GM12878 (cell line): ENCODE measurements around the gene TUT1. TPM values are rescaled to one million over a fixed set of nuclear protein-coding genes. Genes with fewer than 3 reads are reported as not detected.

Experiments
- ATAC-seq: fragments of 200-7000 bp; cut with Tn5 transposase; 3 replicates; pipeline ENCODE4 v1.9.1; 2020; ENCODE audit warnings: mild to moderate bottlenecking, moderate library complexity
- BruUV-seq: library from RNA; stranded (reverse); fragments of 400-500 nt; replicated peaks from 2 replicates; lab custom pipeline; 2021; lab: Mats Ljungman, UMichigan
- CTCF ChIA-PET: fragments of 300-600 bp; sonication (Branson Sonifier 250); formaldehyde crosslinking; extraction: SDS; loops from one replicate; lab custom pipeline; 2021; ENCODE audit warnings: inconsistent platforms; lab: Yijun Ruan, JAX
- POLR2A ChIA-PET: fragments of 350-600 bp; formaldehyde crosslinking; extraction: SDS; loops from one replicate; lab custom pipeline; 2021; ENCODE audit warnings: inconsistent platforms; lab: Charles Lee
- RAD21 ChIA-PET: fragments of 300-600 bp; sonication (Branson Sonifier 250); formaldehyde crosslinking; loops from one replicate; lab custom pipeline; 2023; ENCODE audit warnings: antibody characterized with exemption; ENCODE audit not compliant: unreplicated experiment; lab: Charles Lee
- SMC1A ChIA-PET: fragments of 300-600 bp; sonication (Branson Sonifier 250); formaldehyde crosslinking; loops from one replicate; lab custom pipeline; 2023; ENCODE audit not compliant: unreplicated experiment, uncharacterized antibody; lab: Charles Lee
- DNase-seq: peaks from one replicate; pipeline ENCODE4 v3.0.0-alpha.2; 2011; ENCODE audit warnings: low read depth, low spot score
- FAIRE-seq: peaks from 3 replicates; lab custom pipeline; 2011; peaks lifted over from hg19 to GRCh38; lab: Jason Lieb, UNC
- H2AFZ ChIP-seq: 2 replicates; pipeline ENCODE4 v1.6.0; 2011; ENCODE audit warnings: low read depth, low read length, control low read depth; ENCODE audit not compliant: control insufficient read depth
- H3K27ac ChIP-seq: 2 replicates; pipeline ENCODE4 v1.5.1; 2011; ENCODE audit warnings: control low read depth; ENCODE audit not compliant: control insufficient read depth, insufficient read depth
- H3K27me3 ChIP-seq, 2 experiments: replicated peaks in 1 of 2; 2 replicates each; pipeline versions ENCODE4 v1.6.0 to v1.6.1; 2011; ENCODE audit warnings: low read length in 1 of 2; ENCODE audit not compliant: control insufficient read depth in 2 of 2, insufficient read depth in 2 of 2
- H3K36me3 ChIP-seq, 2 experiments: 2 replicates each; pipeline ENCODE4 v1.5.1; 2011; ENCODE audit warnings: low read length in 1 of 2; ENCODE audit not compliant: control insufficient read depth in 2 of 2, insufficient read depth in 2 of 2
- H3K4me1 ChIP-seq: 2 replicates; pipeline ENCODE4 v1.6.1; 2011; ENCODE audit warnings: mild to moderate bottlenecking, low read length, moderate library complexity, mixed read lengths; ENCODE audit not compliant: control insufficient read depth, insufficient read depth
- H3K4me2 ChIP-seq: 2 replicates; pipeline ENCODE4 v1.6.0; 2011; ENCODE audit warnings: control low read depth; ENCODE audit not compliant: control insufficient read depth, insufficient read depth
- H3K4me3 ChIP-seq: fragments of 200-600 bp; sonication (generic); 2 replicates; pipeline ENCODE4 v1.5.1; 2016
- H3K79me2 ChIP-seq: 2 replicates; pipeline ENCODE4 v1.6.0; 2011; ENCODE audit warnings: low read length; ENCODE audit not compliant: control insufficient read depth, insufficient read depth
- H3K9ac ChIP-seq: 2 replicates; pipeline ENCODE4 v1.8.0; 2011; ENCODE audit warnings: low read length, control low read depth, mixed read lengths; ENCODE audit not compliant: control insufficient read depth, insufficient read depth
- H3K9me3 ChIP-seq: replicated peaks from 3 replicates; pipeline ENCODE4 v1.5.1; 2011; ENCODE audit warnings: mild to moderate bottlenecking, low read length; ENCODE audit not compliant: control insufficient read depth, insufficient read depth
- H4K20me1 ChIP-seq: 2 replicates; pipeline ENCODE4 v1.6.0; 2011; ENCODE audit not compliant: control insufficient read depth, insufficient read depth
- ATF7 ChIP-seq: fragments of 450-650 bp; IDR thresholded peaks from 2 replicates; pipeline ENCODE4 v1.6.1; 2016; ENCODE audit warnings: low read depth, mild to moderate bottlenecking
- BMI1 ChIP-seq: fragments of 450-650 bp; IDR thresholded peaks from 2 replicates; pipeline ENCODE4 v1.6.1; 2016; ENCODE audit warnings: mild to moderate bottlenecking, moderate library complexity, borderline replicate concordance
- CHD2 ChIP-seq: IDR thresholded peaks from 2 replicates; pipeline ENCODE4 v1.6.1; 2011; ENCODE audit warnings: low read depth, low read length, improper control_type of control experiment, borderline replicate concordance
- EED ChIP-seq: sonication (generic); IDR thresholded peaks from 2 replicates; pipeline ENCODE4 v1.6.1; 2016; ENCODE audit warnings: antibody characterized with exemption, low read depth
- EP300 ChIP-seq, 2 experiments: fragments of 150-350 bp in 1 of 2; IDR thresholded peaks; 2 replicates each; pipeline ENCODE4 v1.6.1; 2011 to 2012; ENCODE audit warnings: low read depth in 2 of 2, low read length in 2 of 2, borderline replicate concordance in 1 of 2, improper control_type of control experiment in 1 of 2, inconsistent platforms in 1 of 2; ENCODE audit not compliant: control insufficient read depth in 1 of 2
- FOXM1 ChIP-seq: IDR thresholded peaks from 2 replicates; pipeline ENCODE4 v1.6.1; 2012; ENCODE audit warnings: low read depth, mild to moderate bottlenecking, inconsistent platforms, low read length, moderate library complexity
- LARP7 ChIP-seq: fragments of 450-650 bp; IDR thresholded peaks from 2 replicates; pipeline ENCODE4 v1.6.1; 2017; ENCODE audit warnings: mild to moderate bottlenecking
- MTA2 ChIP-seq: fragments of 450-650 bp; IDR thresholded peaks from 2 replicates; pipeline ENCODE4 v1.6.1; 2016; ENCODE audit warnings: low read depth, mild to moderate bottlenecking, moderate library complexity
- MYB ChIP-seq: fragments of 150-350 bp; IDR thresholded peaks from 2 replicates; pipeline ENCODE4 v1.6.1; 2014; ENCODE audit warnings: mild to moderate bottlenecking, low read depth, low read length, borderline replicate concordance
- MYC ChIP-seq: IDR thresholded peaks from 2 replicates; pipeline ENCODE4 v1.6.1; 2011; ENCODE audit warnings: mild to moderate bottlenecking, low read length, moderate library complexity, inconsistent platforms; ENCODE audit not compliant: insufficient read depth, insufficient replicate concordance, insufficient read length, severe bottlenecking
- NFXL1 ChIP-seq: fragments of 450-650 bp; IDR thresholded peaks from 2 replicates; pipeline ENCODE4 v1.6.1; 2017; ENCODE audit warnings: antibody characterized with exemption, mild to moderate bottlenecking, borderline replicate concordance
- NRF1 ChIP-seq: conservative IDR thresholded peaks from 2 replicates; pipeline ENCODE4 v1.6.1; 2011; ENCODE audit warnings: mild to moderate bottlenecking, low read depth, low read length, improper control_type of control experiment
- POLR2AphosphoS5 ChIP-seq: IDR thresholded peaks from 2 replicates; pipeline ENCODE4 v1.6.1; 2011; ENCODE audit warnings: mild to moderate bottlenecking, low read length, inconsistent platforms
- RAD21 ChIP-seq: IDR thresholded peaks from 2 replicates; pipeline ENCODE4 v1.6.1; 2011; ENCODE audit warnings: mild to moderate bottlenecking, low read depth, low read length, moderate library complexity; ENCODE audit not compliant: insufficient read depth
- RAD51 ChIP-seq: fragments of 450-650 bp; IDR thresholded peaks from 2 replicates; pipeline ENCODE4 v1.6.1; 2016; ENCODE audit warnings: moderate library complexity, mild to moderate bottlenecking, inconsistent platforms
- RELB ChIP-seq: fragments of 450-650 bp; IDR thresholded peaks from 2 replicates; pipeline ENCODE4 v1.6.1; 2017; ENCODE audit warnings: low read depth, mild to moderate bottlenecking, moderate library complexity
- RUNX3 ChIP-seq: IDR thresholded peaks from 2 replicates; pipeline ENCODE4 v1.6.1; 2012; ENCODE audit warnings: low read length, inconsistent platforms
- SMC3 ChIP-seq: IDR thresholded peaks from 2 replicates; pipeline ENCODE4 v1.6.1; 2011; ENCODE audit warnings: low read length, improper control_type of control experiment, borderline replicate concordance
- SPI1 ChIP-seq: IDR thresholded peaks from 2 replicates; pipeline ENCODE4 v1.6.1; 2011; ENCODE audit warnings: low read depth, mild to moderate bottlenecking, low read length, moderate library complexity, borderline replicate concordance; ENCODE audit not compliant: insufficient read depth
- ZSCAN29 ChIP-seq: fragments of 450-650 bp; IDR thresholded peaks from 2 replicates; pipeline ENCODE4 v1.6.1; 2017; ENCODE audit warnings: mild to moderate bottlenecking, moderate library complexity
- WGBS: methylation state at CpG from one replicate; pipeline ENCODE4 v1.1.6; 2016; ENCODE audit warnings: low lambda C conversion rate; ENCODE audit not compliant: insufficient replicate concordance, insufficient coverage; ENCODE audit errors: missing lambda C conversion rate; 5-methylcytosine and 5-hydroxymethylcytosine counted together
- in situ Hi-C: fragments of 300-500 bp; cut with MboI; formaldehyde crosslinking; loops from 9 replicates; pipeline ENCODE4 v1.14.3; 2018; ENCODE audit warnings: mixed read lengths
- intact Hi-C: fragments of 100-400 bp; cut with micrococcal nuclease; formaldehyde crosslinking; loops from one replicate; pipeline ENCODE4 v1.14.2; 2022; ENCODE audit not compliant: unreplicated experiment
- polyA plus RNA-seq, 11 experiments: library from polyadenylated mRNA; depleted of rRNA in 4 of 11; unstranded in 6 of 11; stranded (reverse) in 5 of 11; fragments of >200 nt; fragmentation: Nextera tagmentation in 4 of 11; fragmentation: Illumina TruSeq in 1 of 11; extraction: Ambion mirVana in 4 of 11; extraction: Trizol in 1 of 11; gene quantifications; 1 replicate in 1 of 11; 2 replicates in 10 of 11; pipeline versions ENCODE4 v1.2.1 to v1.2.3, GENCODE V29; 2011 to 2016; ENCODE audit warnings: inconsistent platforms in 2 of 11, missing spikeins in 2 of 11, low read depth in 1 of 11
- total RNA-seq, 4 experiments: library from RNA; depleted of rRNA in 3 of 4; stranded (reverse); fragments of >200 nt in 3 of 4; fragmentation: Illumina TruSeq in 1 of 4; extraction: Trizol in 1 of 4; gene quantifications; 2 replicates each; pipeline versions ENCODE4 v1.2.1 to v1.2.3, GENCODE V29; 2013 to 2021
- TF ChIP-seq, protein P1 (sequence below): IDR thresholded peaks from 2 replicates; pipeline ENCODE4 v1.6.1; 2012; ENCODE audit warnings: low read length, inconsistent platforms

TUT1 gene
- total and polyA plus RNA-seq, 10 of the 15 experiments (the other 5 are each of a cell fraction or from before 2014, with no cell fraction given), result 1.1 to 29.9 (median 16.2) TPM

GRCh38 chr11:62569611-62570010 is 21.7 kb downstream of the TUT1 start (continued):
- no peak for TF ChIP-seq RAD21
- no peak for TF ChIP-seq MYB
- TF ChIP-seq, all 136 proteins: peak for 0

- SMC1A ChIA-PET, result interaction anchor here (0.8 to 3.3 kb wide), 6 partner anchors 12 to 142 kb away, joined by 3 to 18 read pairs (median 3); no protein-coding TSS in a partner anchor
- peaks cover 10 to 61% of the 10 kb centered on the region in 2 experiments for H3K36me3 ChIP-seq
- no peak overlapping the region for H3K9ac ChIP-seq
- CTCF ChIA-PET, result interaction anchor here (0.6 to 5.7 kb wide), 7 partner anchors 10 to 187 kb away, joined by 3 to 42 read pairs (median 10); partner anchors contain the start of gene TUT1
- RAD21 ChIA-PET, result interaction anchor here (1.0 to 3.6 kb wide), 5 partner anchors 9 to 172 kb away, joined by 3 to 22 read pairs (median 9); no protein-coding TSS in a partner anchor
- WGBS, result 49% methylated on average over 8 of the region's 8 CpGs
- in situ Hi-C loops, result no loop called here
- POLR2A ChIA-PET, result interaction anchor here (0.7 to 2.0 kb wide), 6 partner anchors 10 to 131 kb away, joined by 3 to 9 read pairs (median 4); partner anchors contain the start of gene TUT1
- DNase-seq (no peak), ATAC-seq (peak; percentile 79), FAIRE-seq (no peak)
- peaks cover 4% of the 10 kb centered on the region; the same call in 1 of the 2 replicates for H4K20me1 ChIP-seq
- peaks cover 22% of the 10 kb centered on the region for H3K4me1 ChIP-seq
- H3K79me2 ChIP-seq, result peaks cover 58% of the 10 kb centered on the region
- H2AFZ ChIP-seq, result no peak overlapping the region
- intact Hi-C loops, result no loop called here
- peak overlapping the region; percentile 6; the same call in 1 of the 2 replicates for H3K4me2 ChIP-seq
- no peaks in the 10 kb centered on the region for H3K9me3 ChIP-seq
- peak overlapping the region; percentile 8 for H3K27ac ChIP-seq
- no TSS peak for BruUV-seq
- no peaks in the 10 kb centered on the region for H3K27me3 ChIP-seq
- H3K4me3 ChIP-seq, result no peak overlapping the region
- TF ChIP-seq SPI1 (peak; percentile 76), POLR2AphosphoS5 (no peak), LARP7 (no peak), NRF1 (no peak), MTA2 (no peak), EED (no peak), EP300 (IDR thresholded peaks at IDR 0.05; ENCODE audit: borderline replicate concordance in 1 of 2, control insufficient read depth in 1 of 2, low read depth in 2 of 2, low read length in 2 of 2) (no peak), ATF7 (no peak), BMI1 (no peak), RELB (no peak), FOXM1 (no peak), CHD2 (no peak), MYC (no peak), SMC3 (no peak), RUNX3 (no peak), NFXL1 (no peak), RAD21 (no peak), ZSCAN29 (no peak), RAD51 (no peak)
- TF ChIP-seq, protein P1, sequence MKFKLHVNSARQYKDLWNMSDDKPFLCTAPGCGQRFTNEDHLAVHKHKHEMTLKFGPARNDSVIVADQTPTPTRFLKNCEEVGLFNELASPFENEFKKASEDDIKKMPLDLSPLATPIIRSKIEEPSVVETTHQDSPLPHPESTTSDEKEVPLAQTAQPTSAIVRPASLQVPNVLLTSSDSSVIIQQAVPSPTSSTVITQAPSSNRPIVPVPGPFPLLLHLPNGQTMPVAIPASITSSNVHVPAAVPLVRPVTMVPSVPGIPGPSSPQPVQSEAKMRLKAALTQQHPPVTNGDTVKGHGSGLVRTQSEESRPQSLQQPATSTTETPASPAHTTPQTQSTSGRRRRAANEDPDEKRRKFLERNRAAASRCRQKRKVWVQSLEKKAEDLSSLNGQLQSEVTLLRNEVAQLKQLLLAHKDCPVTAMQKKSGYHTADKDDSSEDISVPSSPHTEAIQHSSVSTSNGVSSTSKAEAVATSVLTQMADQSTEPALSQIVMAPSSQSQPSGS, result no peak
Measured at GRCh38 chr11:62567018-62567633, 24.2 kb downstream of the TUT1 start.
